Osteoblast (primary cell): ENCODE measurements around the gene MCM10. TPM values are rescaled to one million over a fixed set of nuclear protein-coding genes. Genes with fewer than 3 reads are reported as not detected.

Experiments
- DNase-seq: peaks from one replicate; pipeline ENCODE4 v3.0.0; 2011; ENCODE audit warnings: low spot score, mixed read lengths; ENCODE audit not compliant: insufficient read length; ENCODE audit errors: missing footprints
- H2AFZ ChIP-seq: 2 replicates; pipeline ENCODE4 v1.6.0; 2011; ENCODE audit warnings: mild to moderate bottlenecking, low read length
- H3K27ac ChIP-seq: 2 replicates; pipeline ENCODE4 v1.5.1; 2011; ENCODE audit warnings: mild to moderate bottlenecking, low read depth, low read length, moderate library complexity
- H3K27me3 ChIP-seq: 2 replicates; pipeline ENCODE4 v1.6.0; 2012; ENCODE audit warnings: mild to moderate bottlenecking, control low read depth, inconsistent platforms, low read length, moderate library complexity; ENCODE audit not compliant: insufficient read depth
- H3K36me3 ChIP-seq: 2 replicates; pipeline ENCODE4 v1.5.1; 2011; ENCODE audit warnings: mild to moderate bottlenecking, low read length, control low read depth, moderate library complexity; ENCODE audit not compliant: insufficient read depth
- H3K4me1 ChIP-seq: 2 replicates; pipeline ENCODE4 v1.5.1; 2011; ENCODE audit warnings: mild to moderate bottlenecking, low read length, control low read depth, moderate library complexity; ENCODE audit not compliant: insufficient read depth
- H3K4me2 ChIP-seq: 2 replicates; pipeline ENCODE4 v1.6.0; 2011; ENCODE audit warnings: mild to moderate bottlenecking, low read length; ENCODE audit not compliant: insufficient read depth
- H3K4me3 ChIP-seq: fragments of 200-600 bp; sonication (generic); 3 replicates; pipeline ENCODE4 v1.5.1; 2012; ENCODE audit warnings: mild to moderate bottlenecking, low read length, inconsistent platforms; ENCODE audit not compliant: insufficient read depth
- H3K79me2 ChIP-seq: 2 replicates; pipeline ENCODE4 v1.6.0; 2012; ENCODE audit warnings: mild to moderate bottlenecking, low read length, control low read depth, inconsistent platforms; ENCODE audit not compliant: insufficient read depth
- H3K9me3 ChIP-seq: 2 replicates; pipeline ENCODE4 v1.5.1; 2011; ENCODE audit warnings: low read depth, low read length, control low read depth
- H4K20me1 ChIP-seq: 2 replicates; pipeline ENCODE4 v1.6.0; 2012; ENCODE audit warnings: mild to moderate bottlenecking, low read length, control low read depth; ENCODE audit not compliant: insufficient read depth
- CTCF ChIP-seq: IDR thresholded peaks from 2 replicates; pipeline ENCODE4 v1.5.1; 2011; ENCODE audit warnings: mild to moderate bottlenecking, low read depth, low read length, moderate library complexity; ENCODE audit errors: extremely low read depth
- total RNA-seq: library from RNA; depleted of rRNA; stranded (reverse); fragments of >200 nt; gene quantifications from 2 replicates; pipeline ENCODE4 v1.2.3, GENCODE V29; 2012

Gene MCM10
- total RNA-seq, 1 donor: 1.4 TPM

- no peak overlapping the region for H2AFZ ChIP-seq
- no peak overlapping the region for H3K27ac ChIP-seq
- no peak for DNase-seq
- H3K4me2 ChIP-seq: no peak overlapping the region
- no peak for TF ChIP-seq CTCF
- no peaks in the 10 kb centered on the region for H3K79me2 ChIP-seq
- peaks cover 9% of the 10 kb centered on the region for H3K36me3 ChIP-seq
- no peaks in the 10 kb centered on the region for H4K20me1 ChIP-seq
- H3K4me1 ChIP-seq: peaks cover 5% of the 10 kb centered on the region
- no peak overlapping the region for H3K4me3 ChIP-seq
- no peaks in the 10 kb centered on the region for H3K9me3 ChIP-seq
- H3K27me3 ChIP-seq: no peaks in the 10 kb centered on the region
Observed at GRCh38 chr10:13190816-13191215, 29.5 kb downstream of the MCM10 start.

- no peak overlapping the region for H2AFZ ChIP-seq
- H4K20me1 ChIP-seq: no peaks in the 10 kb centered on the region
- H3K79me2 ChIP-seq: no peaks in the 10 kb centered on the region
- no peak for TF ChIP-seq CTCF
- peaks cover 5% of the 10 kb centered on the region for H3K4me1 ChIP-seq
- no peaks in the 10 kb centered on the region for H3K27me3 ChIP-seq
- no peak overlapping the region for H3K27ac ChIP-seq
- no peak for DNase-seq
- peaks cover 9% of the 10 kb centered on the region for H3K36me3 ChIP-seq
- no peaks in the 10 kb centered on the region for H3K9me3 ChIP-seq
- H3K4me2 ChIP-seq: no peak overlapping the region
- no peak overlapping the region for H3K4me3 ChIP-seq
Observed at GRCh38 chr10:13191362-13191761, 30.0 kb downstream of the MCM10 start.

GRCh38 chr10:13193637-13194036 is 32.3 kb downstream of the MCM10 start:
- Histone ChIP-seq H3K27me3 (no peaks in the 10 kb centered on the region), H3K36me3 (peaks cover 3% of the 10 kb centered on the region), H3K4me1 (peaks cover 5% of the 10 kb centered on the region), H4K20me1 (no peaks in the 10 kb centered on the region), H3K27ac (no peak overlapping the region), H3K79me2 (no peaks in the 10 kb centered on the region), H3K4me2 (no peak overlapping the region), H3K9me3 (no peaks in the 10 kb centered on the region), H3K4me3 (no peak overlapping the region), H2AFZ (no peak overlapping the region)
- no peak for DNase-seq
- no peak for TF ChIP-seq CTCF

GRCh38 chr10:13195016-13195415 is 33.7 kb downstream of the MCM10 start:
- DNase-seq: peak; percentile 53
- no peaks in the 10 kb centered on the region for H3K79me2 ChIP-seq
- no peaks in the 10 kb centered on the region for H3K27me3 ChIP-seq
- H3K4me3 ChIP-seq: no peak overlapping the region
- no peak for TF ChIP-seq CTCF
- H4K20me1 ChIP-seq: no peaks in the 10 kb centered on the region
- no peak overlapping the region for H3K27ac ChIP-seq
- no peak overlapping the region for H3K4me2 ChIP-seq
- H2AFZ ChIP-seq: no peak overlapping the region
- H3K36me3 ChIP-seq: peaks cover 3% of the 10 kb centered on the region
- H3K9me3 ChIP-seq: no peaks in the 10 kb centered on the region
- no peaks in the 10 kb centered on the region for H3K4me1 ChIP-seq
